ENCODE results near the gene ADAMTS13.

The ADAMTS13 gene

GRCh38 chr9:133425049-133425632 lies 3.0 kb downstream of the ADAMTS13 start:
- no peak for DNase-seq (ENCODE audit: low read depth)
- H3K4me3 ChIP-seq (ENCODE audit: low read depth, low read length): no peak overlapping the region
- no peak for TF ChIP-seq CTCF (IDR thresholded peaks at IDR 0.05; ENCODE audit: control insufficient read depth, extremely low read depth, insufficient read depth)

- no peak for DNase-seq (ENCODE audit: low read depth)
- no peak overlapping the region for H3K4me3 ChIP-seq (ENCODE audit: low read depth, low read length)
- TF ChIP-seq CTCF (IDR thresholded peaks at IDR 0.05; ENCODE audit: control insufficient read depth, extremely low read depth, insufficient read depth): no peak
Observed at GRCh38 chr9:133426011-133426410, 3.8 kb downstream of the ADAMTS13 start.

GRCh38 chr9:133427658-133428348 lies 5.6 kb downstream of the ADAMTS13 start:
- TF ChIP-seq CTCF (IDR thresholded peaks at IDR 0.05; ENCODE audit: control insufficient read depth, extremely low read depth, insufficient read depth): no peak
- no peak overlapping the region for H3K4me3 ChIP-seq (ENCODE audit: low read depth, low read length)
- DNase-seq (ENCODE audit: low read depth): no peak

- no peak for DNase-seq (ENCODE audit: low read depth)
- H3K4me3 ChIP-seq (ENCODE audit: low read depth, low read length): no peak overlapping the region
Observed at GRCh38 chr9:133428617-133429101, 6.5 kb downstream of the ADAMTS13 start.

GRCh38 chr9:133429214-133429613 lies 7.0 kb downstream of the ADAMTS13 start:
- no peak overlapping the region for H3K4me3 ChIP-seq (ENCODE audit: low read depth, low read length)
- no peak for TF ChIP-seq CTCF (IDR thresholded peaks at IDR 0.05; ENCODE audit: control insufficient read depth, extremely low read depth, insufficient read depth)
- no peak for DNase-seq (ENCODE audit: low read depth)

More at GRCh38 chr9:133428617-133429101, 6.5 kb downstream of the ADAMTS13 start:
- no peak for TF ChIP-seq CTCF (IDR thresholded peaks at IDR 0.05; ENCODE audit: control insufficient read depth, extremely low read depth, insufficient read depth)

GRCh38 chr9:133429641-133430161 lies 7.5 kb downstream of the ADAMTS13 start:
- TF ChIP-seq CTCF (IDR thresholded peaks at IDR 0.05; ENCODE audit: control insufficient read depth, extremely low read depth, insufficient read depth): no peak
- H3K4me3 ChIP-seq (ENCODE audit: low read depth, low read length): no peak overlapping the region
- DNase-seq (ENCODE audit: low read depth): no peak

Measured in LNCaP clone FGC (cell line).